Lower leg skin (tissue), 3 donors: ENCODE measurements around the gene IGSF11.

Experiments
- CTCF ChIP-seq, 3 donors: fragments of 450-650 bp; IDR thresholded peaks; one replicate each; pipeline ENCODE4 v1.5.1; 2016; ENCODE audit warnings: antibody characterized with exemption in 3 of 3, mild to moderate bottlenecking in 3 of 3, moderate library complexity in 2 of 3
- POLR2A ChIP-seq, 2 donors: fragments of 450-650 bp; IDR thresholded peaks; one replicate each; pipeline ENCODE4 v1.6.1; 2016 to 2017; ENCODE audit warnings: antibody characterized with exemption in 2 of 2, mild to moderate bottlenecking in 1 of 2, moderate library complexity in 1 of 2

GRCh38 chr3:118931996-118932395 lies 102.7 kb downstream of the IGSF11 start:
- TF ChIP-seq CTCF (IDR thresholded peaks at IDR 0.05) (no peak), POLR2A (IDR thresholded peaks at IDR 0.05) (no peak)
